ENCODE results near the gene ATF6. TPM values are rescaled to one million over a fixed set of nuclear protein-coding genes. Genes with fewer than 3 reads are reported as not detected.

The ATF6 gene
- total RNA-seq, 1 experiment from 2014 or later, result 35.3 TPM

DNA sequence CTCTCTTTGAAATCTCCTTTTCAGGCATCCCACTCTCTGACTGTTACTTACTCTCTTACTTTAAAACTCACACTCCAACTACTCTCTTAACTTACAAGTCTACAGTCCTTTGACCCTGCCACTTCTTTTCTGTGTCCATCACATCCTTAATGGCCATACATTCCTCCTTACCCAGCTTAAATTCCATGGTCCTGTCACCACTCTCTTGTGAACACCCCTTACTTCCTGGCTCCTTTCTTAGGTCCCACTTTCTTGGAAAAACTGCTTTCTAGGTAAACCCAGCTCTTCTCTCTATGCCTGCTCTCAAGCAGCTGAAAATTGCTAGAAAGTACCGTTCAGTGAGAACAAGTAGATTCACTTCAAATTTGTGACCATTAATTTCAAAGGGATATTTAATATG lies 148.5 kb downstream of the ATF6 start:
- BruUV-seq (replicated peaks), result no TSS peak
- no peaks in the 10 kb centered on the region for H3K36me3 Mint-ChIP-seq (ENCODE audit: insufficient read depth, unreplicated experiment)
- DNase-seq, result no peak
- H3K27me3 Mint-ChIP-seq (ENCODE audit: unreplicated experiment), result no peaks in the 10 kb centered on the region
- TF ChIP-seq, protein P1, sequence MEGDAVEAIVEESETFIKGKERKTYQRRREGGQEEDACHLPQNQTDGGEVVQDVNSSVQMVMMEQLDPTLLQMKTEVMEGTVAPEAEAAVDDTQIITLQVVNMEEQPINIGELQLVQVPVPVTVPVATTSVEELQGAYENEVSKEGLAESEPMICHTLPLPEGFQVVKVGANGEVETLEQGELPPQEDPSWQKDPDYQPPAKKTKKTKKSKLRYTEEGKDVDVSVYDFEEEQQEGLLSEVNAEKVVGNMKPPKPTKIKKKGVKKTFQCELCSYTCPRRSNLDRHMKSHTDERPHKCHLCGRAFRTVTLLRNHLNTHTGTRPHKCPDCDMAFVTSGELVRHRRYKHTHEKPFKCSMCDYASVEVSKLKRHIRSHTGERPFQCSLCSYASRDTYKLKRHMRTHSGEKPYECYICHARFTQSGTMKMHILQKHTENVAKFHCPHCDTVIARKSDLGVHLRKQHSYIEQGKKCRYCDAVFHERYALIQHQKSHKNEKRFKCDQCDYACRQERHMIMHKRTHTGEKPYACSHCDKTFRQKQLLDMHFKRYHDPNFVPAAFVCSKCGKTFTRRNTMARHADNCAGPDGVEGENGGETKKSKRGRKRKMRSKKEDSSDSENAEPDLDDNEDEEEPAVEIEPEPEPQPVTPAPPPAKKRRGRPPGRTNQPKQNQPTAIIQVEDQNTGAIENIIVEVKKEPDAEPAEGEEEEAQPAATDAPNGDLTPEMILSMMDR (IDR thresholded peaks at IDR 0.05; ENCODE audit: unreplicated experiment), result no peak
- no peaks in the 10 kb centered on the region for H3K9me3 Mint-ChIP-seq (ENCODE audit: low read depth, unreplicated experiment)
- H3K27ac Mint-ChIP-seq (ENCODE audit: unreplicated experiment), result no peak overlapping the region
- intact Hi-C loops (cut with micrococcal nuclease; ENCODE audit: unreplicated experiment), result no loop called here
- H3K4me1 Mint-ChIP-seq (ENCODE audit: low read depth, unreplicated experiment), result peaks cover 15% of the 10 kb centered on the region
- CTCF ChIA-PET, result no interaction called here
- no peak overlapping the region for H3K4me3 Mint-ChIP-seq (ENCODE audit: low read depth, unreplicated experiment)

DNA sequence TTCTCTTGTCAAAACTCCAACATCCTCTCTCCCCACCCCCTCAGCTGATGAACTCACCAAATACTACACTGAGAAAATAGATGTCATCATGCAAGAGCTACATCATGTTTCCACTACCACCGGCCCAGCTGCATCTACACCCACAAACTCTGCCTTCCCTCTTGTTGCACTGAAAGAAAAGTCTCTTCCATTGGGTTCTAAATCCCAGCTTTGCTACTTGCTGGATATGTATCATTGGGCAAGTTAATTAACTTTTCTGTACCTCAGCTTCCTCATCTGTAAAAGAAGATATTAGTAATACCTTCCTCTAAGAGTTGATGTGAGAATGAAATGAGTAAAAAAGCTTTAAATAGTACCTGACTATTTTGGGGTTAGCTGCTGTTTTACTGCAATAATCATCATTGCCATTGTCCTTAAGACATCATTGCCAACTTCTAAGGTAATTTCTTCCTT lies 149.0 kb downstream of the ATF6 start:
- CTCF ChIA-PET, result no interaction called here
- Mint-ChIP-seq H3K36me3 (ENCODE audit: insufficient read depth, unreplicated experiment) (no peaks in the 10 kb centered on the region), H3K27ac (ENCODE audit: unreplicated experiment) (no peak overlapping the region), H3K9me3 (ENCODE audit: low read depth, unreplicated experiment) (no peaks in the 10 kb centered on the region), H3K4me3 (ENCODE audit: low read depth, unreplicated experiment) (no peak overlapping the region), H3K27me3 (ENCODE audit: unreplicated experiment) (no peaks in the 10 kb centered on the region), H3K4me1 (ENCODE audit: low read depth, unreplicated experiment) (peaks cover 10% of the 10 kb centered on the region)
- intact Hi-C loops (cut with micrococcal nuclease; ENCODE audit: unreplicated experiment), result no loop called here
- BruUV-seq (replicated peaks), result no TSS peak
- no peak for DNase-seq
- TF ChIP-seq, protein P1 (IDR thresholded peaks at IDR 0.05; ENCODE audit: unreplicated experiment), result no peak

DNA sequence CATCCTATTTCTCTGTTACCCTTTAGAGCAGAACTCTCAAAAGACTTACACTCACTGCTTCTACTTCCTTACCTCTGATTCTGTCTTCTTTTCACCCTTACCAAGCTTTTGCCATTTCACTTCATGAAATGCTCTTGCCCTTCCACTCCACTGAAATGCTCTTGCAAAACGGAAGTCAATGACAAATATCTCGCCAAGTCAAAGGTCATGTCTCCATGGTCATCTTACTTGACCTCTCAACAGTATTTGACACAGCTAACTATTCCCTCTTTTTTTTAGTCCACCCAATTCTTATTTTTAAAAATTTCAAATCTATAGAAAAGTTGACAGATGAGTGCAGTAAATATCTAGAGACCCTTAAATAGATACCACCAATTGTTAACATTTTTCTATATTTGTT lies 149.9 kb downstream of the ATF6 start:
- TF ChIP-seq, protein P1 (IDR thresholded peaks at IDR 0.05; ENCODE audit: unreplicated experiment), result no peak
- DNase-seq, result no peak
- H3K9me3 Mint-ChIP-seq (ENCODE audit: low read depth, unreplicated experiment), result no peaks in the 10 kb centered on the region
- H3K4me3 Mint-ChIP-seq (ENCODE audit: low read depth, unreplicated experiment), result no peak overlapping the region
- H3K27ac Mint-ChIP-seq (ENCODE audit: unreplicated experiment), result no peak overlapping the region
- no peaks in the 10 kb centered on the region for H3K27me3 Mint-ChIP-seq (ENCODE audit: unreplicated experiment)
- peaks cover 2% of the 10 kb centered on the region for H3K4me1 Mint-ChIP-seq (ENCODE audit: low read depth, unreplicated experiment)
- no TSS peak for BruUV-seq (replicated peaks)
- CTCF ChIA-PET, result no interaction called here
- H3K36me3 Mint-ChIP-seq (ENCODE audit: insufficient read depth, unreplicated experiment), result no peaks in the 10 kb centered on the region
- intact Hi-C loops (cut with micrococcal nuclease; ENCODE audit: unreplicated experiment), result no loop called here

DNA sequence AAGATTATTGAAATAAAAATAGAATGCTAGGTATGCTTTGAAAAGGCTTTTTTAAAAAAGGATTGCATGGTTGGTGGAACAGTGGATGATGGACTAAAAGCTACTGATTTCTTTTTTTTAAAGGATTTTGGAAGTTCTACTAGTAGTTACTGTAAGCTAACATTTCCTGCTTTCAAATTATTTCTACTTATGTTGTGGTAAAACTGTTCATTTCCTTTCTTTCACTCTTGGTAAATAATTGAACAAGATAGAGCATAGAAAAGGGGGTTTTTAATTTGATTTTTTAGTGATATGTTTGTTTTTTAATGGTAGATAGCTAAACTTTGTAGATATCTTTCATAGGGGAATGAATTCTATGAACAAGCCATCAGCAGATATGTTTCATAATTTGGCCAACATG lies 153.1 kb downstream of the ATF6 start:
- no peak overlapping the region for H3K27ac Mint-ChIP-seq (ENCODE audit: unreplicated experiment)
- CTCF ChIA-PET, result no interaction called here
- TF ChIP-seq, protein P1 (IDR thresholded peaks at IDR 0.05; ENCODE audit: unreplicated experiment), result no peak
- no peak overlapping the region for H3K4me3 Mint-ChIP-seq (ENCODE audit: low read depth, unreplicated experiment)
- no peaks in the 10 kb centered on the region for H3K4me1 Mint-ChIP-seq (ENCODE audit: low read depth, unreplicated experiment)
- no peaks in the 10 kb centered on the region for H3K27me3 Mint-ChIP-seq (ENCODE audit: unreplicated experiment)
- no peaks in the 10 kb centered on the region for H3K9me3 Mint-ChIP-seq (ENCODE audit: low read depth, unreplicated experiment)
- H3K36me3 Mint-ChIP-seq (ENCODE audit: insufficient read depth, unreplicated experiment), result no peaks in the 10 kb centered on the region
- intact Hi-C loops (cut with micrococcal nuclease; ENCODE audit: unreplicated experiment), result no loop called here
- no TSS peak for BruUV-seq (replicated peaks)
- no peak for DNase-seq

Measured in Calu3 (cell line).